GM21381 (cell line): Measurements from ENCODE around the gene KLHL26.
"Not testable (repeated sequence)": the region's sequence is repeated elsewhere in the genome, so short reads cannot be mapped to it uniquely, and the experiment has no call there.

ENCODE experiments used
- ATAC-seq: cut with Tn5 transposase; IDR thresholded peaks from one replicate; pipeline ENCODE4 v1.9.1; 2021; ENCODE audit warnings: mild to moderate bottlenecking, moderate library complexity; ENCODE audit not compliant: unreplicated experiment

KLHL26 gene

DNA sequence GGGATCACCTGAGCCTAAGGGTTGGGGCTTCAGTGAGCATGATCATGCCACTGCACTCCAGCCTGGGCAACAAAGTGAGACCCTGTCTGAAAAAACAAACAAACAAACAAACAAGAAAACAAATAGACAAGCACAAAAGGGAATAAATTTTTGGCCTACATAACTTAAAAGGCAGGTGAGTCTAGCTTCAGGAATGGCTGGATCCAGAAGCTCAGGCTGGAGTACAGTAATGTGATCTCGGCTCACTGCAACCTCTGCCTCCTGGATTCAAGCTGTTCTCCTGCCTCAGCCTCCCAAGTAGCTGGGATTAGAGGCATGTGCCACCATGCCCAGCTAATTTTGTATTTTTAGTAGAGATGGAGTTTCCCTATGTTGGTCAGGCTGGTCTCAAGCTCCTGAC lies 43.3 kb downstream of the KLHL26 start:
- ATAC-seq = not testable (repeated sequence)

DNA sequence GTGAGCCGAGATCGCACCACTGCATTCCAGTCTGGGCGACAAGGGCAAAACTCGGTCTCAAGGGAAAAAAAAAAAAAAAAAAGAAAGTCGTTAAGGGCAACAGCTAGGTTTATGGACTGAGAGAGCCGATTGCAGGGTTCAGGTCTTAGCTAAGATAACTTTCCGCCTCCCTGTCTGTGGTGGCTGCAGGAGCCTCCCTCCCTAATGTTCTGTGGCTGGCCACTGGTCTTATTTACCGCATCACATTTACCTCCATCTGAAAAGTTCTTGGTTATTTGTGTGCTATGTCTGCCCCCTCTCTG lies 45.9 kb downstream of the KLHL26 start:
- ATAC-seq = no peak

DNA sequence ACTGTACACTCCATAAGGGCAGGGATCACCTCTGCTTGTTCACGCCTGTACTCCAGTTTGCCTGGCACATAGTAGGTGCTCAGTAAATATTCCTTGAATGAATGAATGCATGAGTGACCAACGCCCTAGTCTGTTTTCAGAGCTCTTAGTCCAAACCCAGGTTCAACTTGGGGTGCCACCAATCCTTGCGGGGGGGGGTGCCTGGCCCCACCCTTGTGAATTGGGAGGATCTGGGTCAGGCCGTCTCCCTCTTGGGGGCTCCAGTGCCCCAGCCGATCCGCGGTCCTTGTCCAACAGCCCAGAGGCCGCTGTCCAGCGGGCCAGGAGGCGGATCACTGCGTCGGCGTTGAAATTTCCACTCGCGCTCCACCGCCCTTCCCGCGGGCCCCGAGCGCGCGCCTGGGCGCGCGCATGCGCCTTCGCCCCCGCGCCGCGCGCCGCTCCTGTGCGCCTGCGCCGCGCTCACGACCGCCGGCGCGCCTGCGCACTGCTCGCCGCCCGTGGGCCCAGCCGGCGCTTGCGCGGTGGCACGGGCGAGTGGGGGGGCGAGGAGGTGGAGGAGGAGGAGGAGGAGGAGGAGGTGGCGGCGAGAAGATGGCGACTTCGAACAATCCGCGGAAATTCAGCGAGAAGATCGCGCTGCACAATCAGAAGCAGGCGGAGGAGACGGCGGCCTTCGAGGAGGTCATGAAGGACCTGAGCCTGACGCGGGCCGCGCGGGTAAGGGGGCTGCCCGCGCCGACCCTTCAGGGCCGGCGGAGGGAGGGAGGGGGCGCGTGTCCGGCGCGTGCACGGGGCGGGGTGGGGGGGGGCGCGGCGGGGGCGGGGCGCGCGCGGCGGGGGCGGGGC lies 46.5 kb downstream of the KLHL26 start, which contains the start of gene CRTC1:
TSS of gene CRTC1 (plus strand) at position 572 of the 849 bp plus-strand sequence. CDS start at position 595, 23 bp downstream.
- peak; percentile 70 for ATAC-seq

DNA sequence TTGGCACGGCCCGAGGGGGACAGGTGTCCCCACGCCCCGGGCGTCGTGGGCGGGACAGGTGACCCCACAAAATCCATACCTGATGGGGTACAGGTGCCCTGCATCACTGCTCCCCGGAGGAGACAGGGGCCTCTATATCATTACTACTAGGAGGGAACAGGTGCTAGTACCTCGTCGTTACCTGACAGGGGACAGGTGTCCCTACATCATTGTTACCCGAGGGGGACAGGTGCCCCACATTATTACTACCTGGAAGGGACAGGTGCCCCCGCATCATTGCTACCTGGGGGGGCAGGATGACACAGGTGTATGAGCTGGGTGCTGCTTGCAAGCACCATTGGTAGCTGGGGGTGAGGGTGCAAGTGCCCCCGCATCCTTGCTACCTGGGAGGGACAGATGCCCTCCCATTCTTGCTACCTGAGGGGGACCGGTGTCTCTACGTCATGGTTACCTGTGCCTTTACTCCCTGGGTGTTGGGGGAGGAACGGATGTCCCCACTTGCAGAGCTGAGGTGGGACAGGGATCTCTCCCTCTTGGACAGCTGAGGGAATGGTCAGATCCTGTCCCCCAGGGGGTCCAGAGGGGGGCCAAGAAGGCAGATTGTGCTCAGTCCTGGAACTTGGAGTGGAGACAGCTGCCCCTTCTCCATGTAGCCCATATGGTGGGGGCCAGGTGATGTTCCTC lies 47.3 kb downstream of the KLHL26 start:
- ATAC-seq = peak; percentile 17

DNA sequence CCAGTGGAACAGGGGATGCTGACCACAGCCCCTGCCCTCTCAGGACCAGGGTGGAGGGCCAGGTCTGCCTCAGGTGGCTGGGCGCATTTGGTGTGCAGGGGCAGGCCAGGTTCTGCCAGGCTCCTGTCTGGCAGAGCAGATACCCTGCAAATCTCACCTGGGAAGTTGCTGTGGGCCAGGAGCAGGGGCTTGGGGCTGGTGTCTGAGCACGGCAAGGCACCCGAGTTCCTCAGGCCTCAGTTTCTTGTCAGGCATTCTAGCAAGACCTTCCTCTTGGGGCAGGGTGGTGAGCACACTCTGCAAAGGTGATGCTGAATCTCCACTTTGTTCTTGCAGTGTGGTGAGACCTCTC lies 47.8 kb downstream of the KLHL26 start:
- no peak for ATAC-seq

DNA sequence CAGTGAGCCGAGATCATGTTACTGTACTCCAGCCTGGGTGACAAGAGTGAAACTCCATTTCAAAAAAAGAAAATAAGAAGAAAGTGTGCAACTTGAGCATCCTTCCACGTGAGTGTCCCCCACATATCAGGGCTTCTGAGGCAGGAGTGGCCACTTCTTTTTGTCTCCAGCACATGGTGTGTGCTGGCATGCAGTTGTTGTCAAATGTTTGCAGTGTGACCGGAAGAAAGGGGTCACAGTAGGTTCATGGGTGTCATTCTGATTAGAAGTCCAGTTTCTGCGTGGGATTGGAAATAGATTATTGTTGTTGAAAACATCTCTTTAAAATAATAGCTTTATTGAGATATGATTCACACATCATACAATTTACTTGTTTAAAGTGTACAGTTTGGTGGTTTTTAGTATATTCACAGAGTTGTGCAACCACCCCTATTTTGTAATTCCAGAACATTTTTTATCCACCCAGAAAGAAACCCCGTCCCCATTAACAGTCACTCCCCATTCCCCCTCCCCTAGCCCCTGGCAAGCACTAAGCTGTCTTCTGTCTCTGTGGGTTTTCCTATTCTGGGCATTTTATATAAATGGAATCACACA lies 48.9 kb downstream of the KLHL26 start:
- ATAC-seq = no peak

DNA sequence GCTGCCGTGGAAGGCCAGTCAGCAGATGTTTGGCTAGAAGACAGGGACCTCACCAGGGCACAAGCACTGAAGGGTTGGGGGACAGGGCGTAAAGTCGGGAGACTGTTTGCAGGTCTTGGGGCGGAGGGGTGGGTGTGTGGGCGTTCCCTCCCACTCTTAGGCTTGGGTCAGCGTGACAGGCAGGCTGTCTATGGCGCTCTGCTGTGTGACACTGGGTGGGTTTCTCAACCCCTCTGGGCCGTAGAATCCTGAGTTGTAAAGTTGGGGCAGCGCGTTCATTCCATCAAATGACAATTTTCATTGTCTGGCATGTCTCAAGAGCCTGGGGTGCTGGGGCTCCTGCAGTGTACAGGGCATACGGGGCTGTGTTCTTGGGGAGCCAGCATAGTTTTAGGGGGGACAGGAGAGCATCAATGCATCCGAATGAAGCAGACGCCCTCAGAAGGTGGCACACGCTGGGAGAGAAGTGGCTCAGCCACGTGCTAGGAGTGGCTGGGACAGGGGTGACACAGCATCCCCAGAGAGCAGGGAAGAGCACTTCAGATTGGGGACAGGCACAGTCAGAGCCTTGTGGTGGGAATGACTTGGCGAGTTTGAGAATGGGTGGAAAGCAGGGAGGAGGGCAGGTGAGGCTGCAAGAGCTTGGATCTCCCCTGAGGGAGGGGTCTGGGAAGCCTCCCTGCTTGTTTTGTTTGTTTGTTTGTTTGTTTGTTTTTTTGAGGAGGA lies 51.1 kb downstream of the KLHL26 start:
- ATAC-seq = no peak

DNA sequence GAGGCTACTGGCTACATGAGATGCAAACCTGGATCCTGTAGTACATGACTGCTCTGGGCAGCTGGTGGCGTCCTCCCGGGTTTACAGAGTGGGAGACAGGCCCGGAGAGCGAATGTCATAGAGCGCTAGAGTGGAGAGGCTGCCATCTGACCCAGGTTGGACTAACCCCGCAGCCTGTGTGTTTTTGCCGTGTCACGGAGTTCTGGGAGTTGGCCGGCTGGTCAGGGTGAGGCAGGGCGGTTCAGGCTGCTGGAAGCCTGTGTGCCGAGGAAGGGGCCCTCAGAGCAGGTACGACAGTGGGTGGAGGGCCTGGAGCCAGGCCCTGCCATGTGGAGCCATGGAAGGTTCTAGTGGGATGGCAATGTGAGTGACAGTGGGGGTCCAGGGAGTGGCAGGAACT lies 59.2 kb downstream of the KLHL26 start:
- no peak for ATAC-seq

DNA sequence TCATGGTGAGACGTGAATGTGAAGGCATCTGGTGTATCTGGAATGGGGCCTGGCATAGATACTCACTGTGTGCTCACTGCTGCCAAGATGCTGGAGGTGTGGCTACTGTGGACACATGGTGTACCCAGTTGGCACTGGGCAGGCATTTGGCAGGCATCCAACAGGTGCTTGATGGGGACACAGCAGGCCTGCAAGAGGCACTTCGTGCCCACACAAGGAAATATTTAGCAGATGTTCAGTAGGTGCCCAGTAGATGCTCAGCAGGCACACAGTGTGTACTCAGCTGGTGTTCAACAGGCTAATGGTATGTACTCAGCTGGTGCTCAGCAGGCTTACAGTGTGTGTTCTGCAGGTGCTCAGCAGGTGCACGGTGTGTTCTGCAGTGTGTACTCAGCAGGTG lies 60.9 kb downstream of the KLHL26 start:
- ATAC-seq = no peak

DNA sequence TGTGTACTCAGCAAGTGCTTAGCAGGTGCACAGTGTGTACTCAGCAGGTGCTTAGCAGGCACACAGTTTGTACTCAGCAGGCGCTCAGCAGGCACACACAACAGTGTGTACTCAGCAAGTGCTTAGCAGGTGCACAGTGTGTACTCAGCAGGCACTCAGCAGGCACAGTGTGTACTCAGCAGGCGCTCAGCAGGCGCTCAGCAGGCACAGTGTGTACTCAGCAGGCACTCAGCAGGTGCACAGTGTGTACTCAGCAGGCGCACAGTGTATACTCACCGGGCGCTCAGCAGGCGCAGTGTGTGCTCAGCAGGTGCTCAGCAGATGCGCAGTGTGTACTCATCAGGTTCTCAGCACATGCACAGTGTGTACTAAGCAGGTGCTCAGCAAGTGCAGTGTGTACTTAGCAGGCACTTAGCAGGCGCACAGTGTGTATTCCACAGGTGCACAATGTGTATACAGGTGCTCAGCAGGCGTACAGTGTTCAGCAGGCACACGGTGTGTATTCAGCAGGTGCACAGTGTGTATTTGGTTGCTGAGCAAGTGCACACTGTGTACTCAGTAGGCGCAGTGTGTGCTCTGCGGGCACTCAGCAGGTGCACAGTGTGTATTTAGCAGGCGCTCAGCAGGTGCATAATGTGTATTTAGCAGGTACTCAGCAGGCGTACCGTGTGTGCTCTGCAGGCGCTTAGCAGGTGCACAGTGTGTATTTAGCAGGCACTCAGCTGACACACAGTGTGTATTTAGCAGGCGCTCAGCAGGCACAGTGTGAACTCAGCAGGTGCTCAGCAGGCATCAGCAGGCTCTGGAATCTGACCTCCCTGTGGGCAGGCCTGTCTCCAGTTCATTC lies 61.7 kb downstream of the KLHL26 start:
- ATAC-seq = no peak

DNA sequence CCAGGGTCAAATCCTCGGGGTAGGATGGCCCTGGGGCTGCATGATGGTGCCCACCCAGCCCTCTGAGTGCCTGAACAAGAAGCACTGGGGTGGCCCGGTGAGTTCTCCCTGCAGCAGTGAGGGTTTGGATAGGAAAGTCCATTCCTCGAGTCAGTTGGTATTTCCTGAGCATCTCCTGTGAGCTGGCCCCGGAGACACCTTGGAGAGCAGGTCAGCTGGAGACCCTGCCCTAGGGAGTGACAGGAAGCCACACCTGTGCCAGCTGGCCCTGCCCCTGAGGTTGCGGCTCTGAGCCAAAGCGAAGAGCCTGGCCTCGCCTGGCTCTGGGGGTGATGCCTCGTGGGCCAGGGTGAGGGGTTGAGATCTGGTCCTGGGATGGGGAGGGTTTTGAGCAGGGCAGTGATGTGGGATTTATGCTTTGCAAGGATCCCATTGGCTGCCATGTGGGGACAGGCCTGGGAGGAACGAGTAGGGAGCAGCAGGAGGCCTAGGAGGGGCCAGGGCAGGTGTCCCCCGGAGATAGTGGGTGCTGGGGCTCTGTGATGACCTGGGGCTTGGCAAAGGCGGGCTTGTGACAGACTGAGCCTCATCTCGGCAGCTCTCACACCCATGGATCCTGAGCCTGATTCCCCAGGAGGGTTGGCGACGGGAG lies 62.7 kb downstream of the KLHL26 start:
- ATAC-seq = no peak

DNA sequence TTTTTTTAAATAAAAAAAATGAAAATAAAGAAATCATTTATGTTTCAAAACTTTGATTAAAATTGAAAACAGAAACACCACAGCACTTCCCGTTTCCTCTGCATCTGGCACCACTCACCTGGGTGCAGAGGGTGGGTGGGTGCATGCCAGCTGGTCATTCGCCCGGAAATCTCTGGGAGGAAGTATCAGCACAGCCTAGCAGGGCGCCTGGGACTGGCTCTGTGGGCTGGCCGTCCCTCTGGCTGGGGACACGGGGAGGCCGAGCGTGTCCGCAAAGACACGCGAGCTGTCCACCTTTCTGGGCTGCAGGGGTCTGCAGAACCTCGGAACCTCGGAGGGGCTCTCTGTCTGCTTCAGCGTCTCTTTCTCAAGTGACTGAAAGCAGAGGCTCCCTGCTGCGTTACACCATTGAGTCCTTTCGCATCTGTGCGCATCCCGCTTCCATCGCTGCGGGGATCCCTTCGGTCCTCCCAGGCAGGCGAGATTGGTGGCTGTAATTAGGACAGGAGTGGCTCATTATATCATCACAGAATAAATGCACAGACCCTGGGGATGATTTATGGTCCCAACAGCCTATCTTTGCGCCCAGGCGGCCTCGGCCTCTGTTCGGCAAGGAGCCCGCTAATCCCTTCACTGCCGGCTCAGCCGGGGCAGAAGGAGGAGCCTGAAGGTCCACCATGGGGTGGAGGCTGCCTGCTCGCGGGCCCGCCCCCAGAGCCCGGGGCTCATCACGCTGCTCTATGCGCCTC lies 63.8 kb downstream of the KLHL26 start:
- peak; percentile 59 for ATAC-seq

DNA sequence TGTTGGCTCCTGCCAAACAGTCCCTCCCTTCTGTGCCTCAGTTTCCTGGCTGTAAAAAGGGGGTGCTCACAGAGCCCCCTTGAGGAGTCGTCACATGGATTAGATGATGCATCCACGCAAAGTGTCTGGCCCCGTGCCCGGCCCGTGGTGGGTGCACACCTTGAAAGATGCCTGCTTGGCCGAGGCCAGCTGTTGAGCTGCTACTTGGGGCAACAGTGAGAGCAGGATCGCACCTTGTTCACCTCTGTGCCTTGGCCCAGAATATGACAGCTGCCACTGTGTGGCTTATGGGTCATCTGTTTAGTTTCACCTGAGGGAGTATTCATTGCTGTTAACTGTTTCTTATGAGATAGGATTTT lies 64.4 kb downstream of the KLHL26 start:
- ATAC-seq = peak; percentile 5

DNA sequence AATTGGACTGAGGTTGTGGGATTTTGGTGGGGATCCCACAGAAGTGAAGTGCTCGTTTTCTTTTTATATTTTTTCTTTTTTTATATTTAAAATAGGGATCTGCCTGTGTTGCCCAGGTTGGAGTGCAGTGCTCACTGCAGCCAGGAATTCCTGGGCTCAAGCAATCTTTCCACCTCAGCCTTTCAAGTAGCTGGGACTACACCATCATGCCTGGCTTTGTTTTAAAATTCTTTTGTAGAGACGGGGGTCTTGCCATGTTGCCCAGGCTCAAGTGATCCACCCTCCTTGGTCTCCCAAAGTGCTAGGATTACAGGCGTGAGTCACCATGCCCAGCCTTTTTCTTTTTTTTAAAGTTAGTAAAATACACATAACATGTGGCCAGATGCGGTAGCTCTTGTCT lies 67.2 kb downstream of the KLHL26 start:
- no peak for ATAC-seq

DNA sequence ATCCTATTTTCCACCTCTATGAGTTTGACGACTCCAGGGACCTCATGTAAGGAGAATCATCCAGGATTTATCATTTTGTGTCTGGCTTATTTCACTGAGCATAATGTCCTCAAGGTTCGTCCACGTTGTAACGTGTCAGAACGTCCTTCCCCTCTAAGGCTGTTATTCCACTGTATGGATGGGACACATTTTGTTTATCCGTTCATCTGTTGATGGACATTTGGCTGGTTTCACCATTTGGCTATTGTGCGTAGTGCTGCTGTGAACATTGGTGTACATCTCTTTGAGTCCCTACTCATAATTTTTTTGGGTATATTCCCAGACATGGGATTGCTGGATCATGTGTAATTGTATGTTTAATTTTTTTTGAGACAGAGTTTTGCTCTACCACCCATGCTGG lies 68.1 kb downstream of the KLHL26 start:
- no peak for ATAC-seq

DNA sequence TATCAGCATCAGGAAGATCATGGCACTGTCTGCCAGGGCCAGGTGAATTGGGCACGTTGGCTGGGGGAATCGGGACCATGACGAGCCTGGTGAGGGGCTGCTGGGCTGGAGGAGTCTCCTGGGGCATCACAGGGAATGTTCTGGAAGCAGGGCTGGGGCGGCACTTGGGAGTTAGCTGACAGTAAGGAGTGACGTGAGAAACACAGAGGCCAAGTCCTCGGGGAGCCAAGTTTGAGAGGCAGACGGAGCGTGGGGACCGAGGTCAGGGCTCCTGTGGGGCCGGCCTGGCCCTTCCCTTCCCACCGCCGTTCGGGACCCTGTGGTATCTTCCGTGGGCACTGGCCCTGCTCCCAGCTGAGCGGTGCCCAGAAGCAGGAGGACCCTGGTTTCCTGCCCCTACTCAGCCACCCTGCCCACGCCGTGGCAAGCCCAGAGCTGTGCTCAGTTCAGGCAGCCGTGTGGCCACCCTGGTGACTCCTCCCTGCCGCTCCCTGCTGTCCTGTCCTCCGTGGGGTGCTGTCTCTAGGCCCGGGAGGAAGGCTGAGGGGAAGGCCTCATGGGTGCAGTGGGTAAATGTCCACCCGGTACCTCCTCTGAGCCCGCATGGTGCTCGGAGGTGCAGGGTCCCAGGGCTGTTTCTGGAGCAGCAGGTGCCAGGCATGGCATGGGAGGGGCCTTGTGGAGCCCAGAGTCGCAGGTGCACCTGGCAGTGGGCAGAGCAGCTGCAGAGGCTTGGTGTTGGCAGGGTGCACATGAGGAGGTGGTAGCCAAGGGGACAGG lies 71.8 kb downstream of the KLHL26 start:
- ATAC-seq = no peak

DNA sequence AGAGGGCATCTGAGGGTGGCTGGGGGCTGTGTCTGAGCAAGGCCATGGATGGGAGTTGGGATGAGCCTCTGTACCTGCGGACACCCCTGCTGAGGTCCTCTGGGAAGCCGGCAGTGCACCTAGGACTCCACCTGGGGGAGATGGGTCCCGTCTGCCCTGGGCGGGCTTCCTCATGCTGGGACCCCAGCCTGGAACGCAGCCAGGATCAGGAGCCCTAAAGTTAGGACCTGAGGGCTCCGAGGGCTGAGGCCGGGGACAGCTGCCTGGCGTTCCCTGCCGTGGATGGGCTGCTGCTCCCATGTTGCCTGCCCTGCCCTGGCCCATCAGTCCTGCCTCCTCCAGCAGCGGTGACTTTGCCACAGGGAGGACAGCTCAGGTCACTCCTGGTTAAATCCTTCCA lies 72.7 kb downstream of the KLHL26 start:
- no peak for ATAC-seq

DNA sequence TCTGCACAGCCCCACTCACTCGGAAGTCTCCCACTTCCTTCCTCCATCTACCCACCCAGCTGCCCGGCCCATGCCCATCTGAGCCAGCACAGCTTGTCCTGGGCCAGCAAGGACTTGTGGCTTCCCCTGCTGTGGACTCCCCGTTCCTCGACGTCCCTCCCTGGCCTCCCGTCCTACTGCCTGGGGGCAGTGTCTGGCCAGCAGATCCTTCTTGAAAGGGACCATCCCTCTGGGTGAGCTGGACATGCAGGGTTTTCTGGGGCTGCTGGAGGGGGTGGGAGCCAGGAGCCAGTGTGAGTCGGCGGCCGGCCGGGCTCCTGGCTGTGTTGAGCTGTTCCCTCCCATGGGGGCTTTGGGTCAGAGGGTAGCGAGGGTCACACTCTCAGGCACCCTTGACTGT lies 73.4 kb downstream of the KLHL26 start:
- no peak for ATAC-seq
